Epithelial cell of esophagus (primary cell): ENCODE data around the gene IQCM.
A peak's percentile ranks its signal among the peaks of the same experiment; 100 is the strongest.

ENCODE experiments used
- DNase-seq: peaks from one replicate; pipeline ENCODE4 v3.0.0; 2010; ENCODE audit warnings: low read depth
- H3K4me3 ChIP-seq: 2 replicates; pipeline ENCODE4 v1.5.1; 2011; ENCODE audit warnings: mild to moderate bottlenecking, low read length, control low read depth
- CTCF ChIP-seq: IDR thresholded peaks from 2 replicates; pipeline ENCODE4 v1.5.1; 2011; ENCODE audit warnings: low read depth, mild to moderate bottlenecking, low read length, control low read depth, inconsistent platforms; ENCODE audit not compliant: insufficient read depth; ENCODE audit errors: missing control alignments

IQCM gene

GRCh38 chr4:149719357-149719756 lies 96.3 kb downstream of the IQCM start:
- DNase-seq: peak; percentile 15
- no peak for TF ChIP-seq CTCF
- no peak overlapping the region for H3K4me3 ChIP-seq

GRCh38 chr4:149718500-149718899 lies 97.1 kb downstream of the IQCM start:
- DNase-seq: no peak
- TF ChIP-seq CTCF: no peak
- H3K4me3 ChIP-seq: no peak overlapping the region

- no peak overlapping the region for H3K4me3 ChIP-seq
- DNase-seq: no peak
- no peak for TF ChIP-seq CTCF
These were observed 98.9 kb downstream of the IQCM start for GRCh38 chr4:149716728-149717127.

GRCh38 chr4:149715822-149716585 lies 99.6 kb downstream of the IQCM start:
- no peak for DNase-seq
- no peak for TF ChIP-seq CTCF
- H3K4me3 ChIP-seq: no peak overlapping the region

- no peak for DNase-seq
- H3K4me3 ChIP-seq: no peak overlapping the region
- TF ChIP-seq CTCF: no peak
These were observed 102.6 kb downstream of the IQCM start for GRCh38 chr4:149713031-149713430.

GRCh38 chr4:149711593-149712365 lies 103.9 kb downstream of the IQCM start:
- TF ChIP-seq CTCF: no peak

More at GRCh38 chr4:149711593-149712365, 103.9 kb downstream of the IQCM start:
- DNase-seq: no peak
- no peak overlapping the region for H3K4me3 ChIP-seq
